Measurements from ENCODE around the gene FJX1.

Gene FJX1

GRCh38 chr11:35619855-35620640 is 1.8 kb downstream of the FJX1 start:
- no peaks in the 10 kb centered on the region for H3K36me3 ChIP-seq
- no peak overlapping the region for H3K4me3 ChIP-seq (ENCODE audit: low read depth in 1 of 2, low read length in 1 of 2)
- TF ChIP-seq CTCF (IDR thresholded peaks at IDR 0.05): no peak
- H3K4me1 ChIP-seq (ENCODE audit: control insufficient read depth in 1 of 2, insufficient read depth in 1 of 2, low read depth in 1 of 2, low read length in 1 of 2): peaks cover 0 to 21% of the 10 kb centered on the region in 2 experiments
- H3K27ac ChIP-seq: no peak overlapping the region
- peaks cover 100% of the 10 kb centered on the region for H3K27me3 ChIP-seq
- no peaks in the 10 kb centered on the region for H3K9me3 ChIP-seq

GRCh38 chr11:35620795-35621194 is 2.5 kb downstream of the FJX1 start:
- Histone ChIP-seq H3K4me1 (ENCODE audit: control insufficient read depth in 1 of 2, insufficient read depth in 1 of 2, low read depth in 1 of 2, low read length in 1 of 2) (peaks cover 0 to 21% of the 10 kb centered on the region in 2 experiments), H3K4me3 (ENCODE audit: low read depth in 1 of 2, low read length in 1 of 2) (no peak overlapping the region)

GRCh38 chr11:35621620-35622019 is 3.4 kb downstream of the FJX1 start:
- H3K27me3 ChIP-seq: peaks cover 99% of the 10 kb centered on the region
- peaks cover 0 to 21% of the 10 kb centered on the region in 2 experiments for H3K4me1 ChIP-seq (ENCODE audit: control insufficient read depth in 1 of 2, insufficient read depth in 1 of 2, low read depth in 1 of 2, low read length in 1 of 2)
- no peaks in the 10 kb centered on the region for H3K9me3 ChIP-seq
- no peaks in the 10 kb centered on the region for H3K36me3 ChIP-seq
- TF ChIP-seq CTCF (IDR thresholded peaks at IDR 0.05): no peak
- H3K4me3 ChIP-seq (ENCODE audit: low read depth in 1 of 2, low read length in 1 of 2): no peak overlapping the region
- no peak overlapping the region for H3K27ac ChIP-seq

More at GRCh38 chr11:35620795-35621194, 2.5 kb downstream of the FJX1 start:
- TF ChIP-seq CTCF (IDR thresholded peaks at IDR 0.05): no peak
- peaks cover 99% of the 10 kb centered on the region for H3K27me3 ChIP-seq
- H3K36me3 ChIP-seq: no peaks in the 10 kb centered on the region
- no peaks in the 10 kb centered on the region for H3K9me3 ChIP-seq
- no peak overlapping the region for H3K27ac ChIP-seq

- TF ChIP-seq CTCF (IDR thresholded peaks at IDR 0.05): no peak
- H3K4me3 ChIP-seq (ENCODE audit: low read depth in 1 of 2, low read length in 1 of 2): no peak overlapping the region
- no peaks in the 10 kb centered on the region for H3K36me3 ChIP-seq
- H3K4me1 ChIP-seq (ENCODE audit: control insufficient read depth in 1 of 2, insufficient read depth in 1 of 2, low read depth in 1 of 2, low read length in 1 of 2): peaks cover 0 to 21% of the 10 kb centered on the region in 2 experiments
- H3K9me3 ChIP-seq: no peaks in the 10 kb centered on the region
- peaks cover 99% of the 10 kb centered on the region for H3K27me3 ChIP-seq
- no peak overlapping the region for H3K27ac ChIP-seq
These were observed 3.8 kb downstream of the FJX1 start for GRCh38 chr11:35622070-35622469.

- no peaks in the 10 kb centered on the region for H3K9me3 ChIP-seq
- no peak for TF ChIP-seq CTCF (IDR thresholded peaks at IDR 0.05)
- peaks cover 0 to 13% of the 10 kb centered on the region in 2 experiments for H3K4me1 ChIP-seq (ENCODE audit: control insufficient read depth in 1 of 2, insufficient read depth in 1 of 2, low read depth in 1 of 2, low read length in 1 of 2)
- H3K4me3 ChIP-seq (ENCODE audit: low read depth in 1 of 2, low read length in 1 of 2): no peak overlapping the region
- H3K36me3 ChIP-seq: no peaks in the 10 kb centered on the region
- no peak overlapping the region for H3K27ac ChIP-seq
- peaks cover 99% of the 10 kb centered on the region for H3K27me3 ChIP-seq
These were observed 5.4 kb downstream of the FJX1 start for GRCh38 chr11:35623621-35624168.

Measured in neutrophil (primary cell).